ENCODE results near the gene ZBTB9.
"Not testable (repeated sequence)": the region's sequence is repeated elsewhere in the genome, so short reads cannot be mapped to it uniquely, and the experiment has no call there.

ZBTB9 gene

GRCh38 chr6:33469661-33470060, 15.3 kb downstream of the ZBTB9 start:
- no peak for DNase-seq

GRCh38 chr6:33477864-33478263, 23.5 kb downstream of the ZBTB9 start:
- DNase-seq: no peak

DNA sequence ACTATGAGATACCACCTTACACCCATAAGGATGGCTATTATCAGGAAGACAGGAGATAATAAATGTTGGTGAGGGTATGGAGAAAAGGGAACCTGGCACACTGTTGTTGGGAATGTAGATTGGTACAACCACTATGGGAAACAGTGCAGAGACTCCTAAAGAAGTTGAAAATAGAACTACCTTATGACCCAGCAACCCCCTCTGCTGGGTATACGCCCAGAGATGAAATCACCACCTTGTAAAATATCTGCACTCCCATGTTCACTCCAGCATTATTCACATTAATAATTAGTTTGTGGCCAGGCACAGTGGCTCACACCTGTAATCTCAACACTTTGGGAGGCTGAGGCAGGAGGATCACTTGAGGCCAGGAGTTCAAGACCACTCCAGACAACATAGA, 26.8 kb downstream of the ZBTB9 start:
- no peak for DNase-seq

DNA sequence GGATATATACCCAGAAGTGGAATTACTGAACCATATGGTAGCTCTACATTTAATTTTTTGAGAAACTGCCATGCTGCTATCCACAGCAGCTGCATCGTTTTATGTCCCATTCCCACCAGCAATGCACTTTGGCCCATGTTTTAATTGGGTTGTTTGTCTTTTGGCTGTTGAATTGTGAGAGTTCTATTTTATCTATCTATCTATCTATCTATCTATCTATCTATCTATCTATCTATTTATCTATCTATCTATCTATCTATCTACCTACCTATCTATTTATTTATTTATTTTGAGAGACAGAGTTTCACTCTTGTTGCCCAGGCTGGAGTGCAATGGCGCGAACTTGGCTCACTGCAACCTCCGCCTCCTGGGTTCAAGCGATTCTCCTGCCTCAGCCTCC, 28.2 kb downstream of the ZBTB9 start:
- DNase-seq: not testable (repeated sequence)

GRCh38 chr6:33483678-33484077, 29.3 kb downstream of the ZBTB9 start:
- DNase-seq: no peak

DNA sequence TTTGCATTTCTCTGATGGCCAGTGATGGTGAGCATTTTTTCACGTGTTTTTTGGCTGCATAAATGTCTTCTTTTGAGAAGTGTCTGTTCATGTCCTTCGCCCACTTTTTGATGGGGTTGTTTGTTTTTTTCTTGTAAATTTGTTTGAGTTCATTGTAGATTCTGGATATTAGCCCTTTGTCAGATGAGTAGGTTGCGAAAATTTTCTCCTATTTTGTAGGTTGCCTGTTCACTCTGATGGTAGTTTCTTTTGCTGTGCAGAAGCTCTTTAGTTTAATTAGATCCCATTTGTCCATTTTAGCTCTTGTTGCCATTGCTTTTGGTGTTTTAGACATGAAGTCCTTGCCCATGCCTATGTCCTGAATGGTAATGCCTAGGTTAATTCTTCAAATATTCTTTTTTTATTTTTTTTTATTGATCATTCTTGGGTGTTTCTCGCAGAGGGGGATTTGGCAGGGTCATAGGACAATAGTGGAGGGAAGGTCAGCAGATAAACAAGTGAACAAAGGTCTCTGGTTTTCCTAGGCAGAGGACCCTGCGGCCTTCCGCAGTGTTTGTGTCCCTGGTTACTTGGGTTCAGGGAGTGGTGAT, 30.4 kb downstream of the ZBTB9 start:
- not testable (repeated sequence) for DNase-seq

DNA sequence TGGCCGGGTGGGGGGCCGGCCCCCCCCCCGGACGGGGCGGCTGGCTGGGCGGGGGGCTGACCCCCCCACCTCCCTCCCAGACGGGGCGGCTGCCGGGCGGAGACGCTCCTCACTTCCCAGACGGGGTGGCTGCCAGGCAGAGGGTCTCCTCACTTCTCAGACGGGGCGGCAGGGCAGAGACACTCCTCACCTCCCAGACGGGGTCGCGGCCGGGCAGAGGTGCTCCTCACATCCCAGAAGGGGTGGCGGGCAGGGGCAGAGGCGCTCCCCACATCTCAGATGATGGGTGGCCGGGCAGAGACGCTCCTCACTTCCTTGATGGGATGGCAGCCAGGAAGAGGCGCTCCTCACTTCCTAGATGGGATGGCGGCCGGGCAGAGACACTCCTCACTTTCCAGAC, 31.3 kb downstream of the ZBTB9 start:
- not testable (repeated sequence) for DNase-seq

- DNase-seq: no peak
These were observed 34.0 kb downstream of the ZBTB9 start for GRCh38 chr6:33488339-33488738.

- DNase-seq: no peak
These were observed 35.8 kb downstream of the ZBTB9 start for GRCh38 chr6:33490198-33490597.

- no peak for DNase-seq
These were observed 36.2 kb downstream of the ZBTB9 start for GRCh38 chr6:33490621-33491020.

- DNase-seq: no peak
These were observed 37.7 kb downstream of the ZBTB9 start for GRCh38 chr6:33492093-33492492.

DNA sequence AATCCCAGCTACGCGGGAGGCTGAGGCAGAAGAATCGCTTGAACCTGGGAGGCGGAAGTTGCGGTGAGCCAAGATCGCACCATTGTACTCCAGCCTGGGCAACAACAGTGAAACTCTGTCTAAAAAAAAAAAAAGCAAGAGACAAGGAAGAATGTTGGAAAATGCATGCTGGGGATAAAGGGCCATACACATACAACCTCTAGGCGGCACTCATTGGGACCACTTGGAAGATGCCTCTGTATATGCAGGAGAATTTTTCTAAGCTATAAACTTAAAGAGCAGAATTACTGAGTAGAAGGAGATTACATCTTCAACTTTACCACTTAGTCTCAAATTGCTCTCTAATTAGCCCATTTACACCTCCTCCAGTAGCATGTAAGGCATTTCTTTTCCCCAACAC, 42.8 kb downstream of the ZBTB9 start:
- no peak for DNase-seq

- no peak for DNase-seq
These were observed 48.1 kb downstream of the ZBTB9 start for GRCh38 chr6:33502486-33502885.

DNA sequence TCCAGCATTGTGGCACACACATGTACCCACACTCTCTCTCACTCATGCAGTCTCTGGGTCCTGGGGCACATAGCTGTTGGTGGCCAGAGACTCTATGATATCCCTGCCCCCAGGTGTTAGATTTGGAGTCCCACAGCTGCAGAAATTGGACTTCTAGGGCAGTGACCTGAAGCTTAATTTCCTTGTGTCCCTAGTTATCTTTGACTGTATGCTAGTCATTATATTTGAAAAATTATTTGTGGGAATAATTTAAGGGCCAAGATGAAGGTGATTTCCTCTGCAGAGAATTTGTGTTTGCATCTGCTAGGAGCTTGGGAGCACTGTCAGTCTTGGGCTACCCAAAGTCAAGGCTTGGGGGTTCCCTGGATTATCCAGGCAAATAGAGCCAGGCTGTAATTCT, 50.1 kb downstream of the ZBTB9 start:
- no peak for DNase-seq

GRCh38 chr6:33505548-33506370, 51.4 kb downstream of the ZBTB9 start:
- DNase-seq: no peak
